ENCODE data around the gene HLA-DMA. TPM values are rescaled to one million over a fixed set of nuclear protein-coding genes. Genes with fewer than 3 reads are reported as not detected.
"Not testable (repeated sequence)": the region's sequence is repeated elsewhere in the genome, so short reads cannot be mapped to it uniquely, and the experiment has no call there.

The HLA-DMA gene
- polyA plus RNA-seq, 3 donors: 434 to 526 (median 515) TPM

DNA sequence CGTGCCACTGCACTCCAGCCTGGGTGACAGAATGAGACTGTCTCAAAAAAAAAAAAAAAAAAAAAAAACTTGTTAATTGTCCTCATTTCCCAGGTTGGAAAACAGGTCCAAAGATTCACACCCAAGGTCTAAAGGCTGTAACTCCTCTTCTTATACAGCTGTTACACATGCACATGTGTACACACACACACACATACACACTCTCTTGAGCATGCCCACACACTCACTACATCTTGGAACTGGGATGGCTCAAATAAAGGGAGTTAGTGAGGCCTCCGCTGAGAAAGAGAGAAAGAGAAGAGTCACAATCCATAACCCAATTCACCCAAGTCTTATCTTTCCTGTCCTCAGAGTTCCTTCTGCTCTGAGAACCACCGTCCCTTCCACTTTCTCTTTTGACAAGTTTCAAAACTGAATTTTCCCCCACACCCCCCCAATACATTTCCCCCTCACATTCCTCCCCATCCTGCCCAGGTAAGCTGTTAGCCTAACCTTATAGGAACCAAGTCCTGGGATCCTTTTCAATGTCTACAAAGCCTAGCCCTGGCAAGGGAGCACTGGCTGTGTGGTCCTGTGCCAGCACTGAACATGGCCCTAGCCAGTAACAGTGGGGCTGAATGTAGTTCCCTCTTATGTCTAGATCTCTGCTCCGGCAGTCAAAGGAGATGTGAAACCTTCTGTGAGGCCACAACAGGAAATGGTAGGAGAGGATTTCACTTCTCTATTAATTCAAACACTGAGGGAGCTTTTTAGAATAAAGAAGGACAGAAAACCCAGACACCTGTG lies 8.8 kb downstream of the HLA-DMA start:
- Histone ChIP-seq H3K27me3 (ENCODE audit: control insufficient read depth in 2 of 2, insufficient read depth in 2 of 2, low read length in 2 of 2) (no peaks in the 10 kb centered on the region), H3K9me3 (replicated peaks in 1 of 2; ENCODE audit: control insufficient read depth in 1 of 2, insufficient read depth in 1 of 2, low read length in 2 of 2) (no peaks in the 10 kb centered on the region), H3K4me2 (replicated peaks; ENCODE audit: extremely low read depth, low read length, poor library complexity, severe bottlenecking) (peak overlapping the region; percentile 81), H3K4me3 (replicated peaks in 1 of 3; ENCODE audit: low read depth in 2 of 3, low read length in 3 of 3) (peak overlapping the region; percentile 46 to 89 (median 78)), H4K20me1 (ENCODE audit: insufficient read depth, low read length) (no peaks in the 10 kb centered on the region), H3K27ac (ENCODE audit: low read depth in 1 of 2, low read length in 2 of 2) (peak overlapping the region; percentile 89 to 92), H3K79me2 (ENCODE audit: insufficient read depth, low read length) (peaks cover 67% of the 10 kb centered on the region), H3K4me1 (ENCODE audit: control insufficient read depth in 1 of 2, insufficient read depth in 2 of 2, low read length in 2 of 2) (peaks cover 86 to 95% of the 10 kb centered on the region in 2 donors), H3K9ac (ENCODE audit: insufficient read depth, low read length, poor library complexity, severe bottlenecking) (peak overlapping the region; percentile 50), H2AFZ (ENCODE audit: insufficient read depth, low read depth, low read length, poor library complexity, severe bottlenecking) (peak overlapping the region; percentile 51), H3K36me3 (replicated peaks in 1 of 2; ENCODE audit: control insufficient read depth in 1 of 2, insufficient read depth in 2 of 2, low read length in 2 of 2) (peaks cover 2 to 10% of the 10 kb centered on the region in 2 donors)
- Mint-ChIP-seq H3K27ac (peak overlapping the region; percentile 98 to 100 (median 99)), H3K27me3 (ENCODE audit: low read depth in 3 of 3) (peaks cover 0 to 2% (median 2%) of the 10 kb centered on the region in 3 donors), H3K9me3 (peaks cover 0 to 1% (median 0%) of the 10 kb centered on the region in 7 donors), H3K4me1 (peaks cover 86% of the 10 kb centered on the region), H3K36me3 (peaks cover 17 to 18% of the 10 kb centered on the region in 2 donors), H3K4me3 (peak overlapping the region; percentile 86 to 97)
- TF ChIP-seq CTCF (IDR thresholded peaks at IDR 0.05): no peak
- DNase-seq: peak; percentile 79 to 92 (median 90)
- intact Hi-C loops (cut with micrococcal nuclease): no loop called here
- WGBS (ENCODE audit: insufficient coverage): 0% methylated on average over 2 of the region's 4 CpGs

DNA sequence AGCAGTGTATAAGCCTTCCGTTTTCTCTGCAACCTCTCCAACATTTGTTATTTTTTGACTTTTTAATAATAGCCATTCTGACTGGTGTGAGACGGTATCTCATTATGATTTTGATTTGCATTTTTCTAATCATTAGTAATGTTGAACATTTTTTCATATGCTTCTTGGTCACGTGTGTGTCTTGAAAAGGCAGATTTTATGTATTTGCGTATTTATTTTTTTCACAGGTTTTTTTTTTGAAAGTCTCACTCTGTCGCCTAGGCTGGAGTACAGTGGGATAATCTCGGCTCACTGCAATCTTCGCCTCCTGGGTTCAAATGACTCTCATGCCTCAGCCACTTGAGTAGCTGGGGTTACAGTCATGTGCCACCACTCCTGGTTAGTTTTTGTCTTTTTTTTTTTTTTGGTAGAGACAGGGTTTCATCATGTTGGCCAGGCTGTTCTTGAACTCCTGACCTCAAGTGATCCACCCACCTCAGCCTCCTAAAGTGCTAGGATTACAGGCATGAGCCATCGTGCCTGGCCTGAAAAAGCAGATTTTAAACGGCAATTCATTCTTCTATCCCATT lies 10.3 kb downstream of the HLA-DMA start:
- DNase-seq; H3K9me3 Mint-ChIP-seq; H2AFZ ChIP-seq (ENCODE audit: insufficient read depth, low read depth, low read length, poor library complexity, severe bottlenecking); H4K20me1 ChIP-seq (ENCODE audit: insufficient read depth, low read length); H3K27me3 ChIP-seq (ENCODE audit: control insufficient read depth in 2 of 2, insufficient read depth in 2 of 2, low read length in 2 of 2); H3K27me3 Mint-ChIP-seq (ENCODE audit: low read depth in 3 of 3); H3K9ac ChIP-seq (ENCODE audit: insufficient read depth, low read length, poor library complexity, severe bottlenecking); intact Hi-C loops (cut with micrococcal nuclease); H3K9me3 ChIP-seq (replicated peaks in 1 of 2; ENCODE audit: control insufficient read depth in 1 of 2, insufficient read depth in 1 of 2, low read length in 2 of 2): not testable (repeated sequence)
- peaks cover 16 to 18% of the 10 kb centered on the region in 2 donors for H3K36me3 Mint-ChIP-seq
- peaks cover 84% of the 10 kb centered on the region for H3K4me1 Mint-ChIP-seq
- H3K27ac ChIP-seq (ENCODE audit: low read depth in 1 of 2, low read length in 2 of 2): peak overlapping the region; percentile 89 to 92
- peaks cover 86 to 95% of the 10 kb centered on the region in 2 donors for H3K4me1 ChIP-seq (ENCODE audit: control insufficient read depth in 1 of 2, insufficient read depth in 2 of 2, low read length in 2 of 2)
- peak overlapping the region; percentile 81 for H3K4me2 ChIP-seq (replicated peaks; ENCODE audit: extremely low read depth, low read length, poor library complexity, severe bottlenecking)
- H3K36me3 ChIP-seq (replicated peaks in 1 of 2; ENCODE audit: control insufficient read depth in 1 of 2, insufficient read depth in 2 of 2, low read length in 2 of 2): peaks cover 8 to 11% of the 10 kb centered on the region in 2 donors
- peak overlapping the region in 1 of 3 experiments; percentile 78 for H3K4me3 ChIP-seq (replicated peaks in 1 of 3; ENCODE audit: low read depth in 2 of 3, low read length in 3 of 3)
- 40% methylated on average over 1 of the region's 9 CpGs for WGBS (ENCODE audit: insufficient coverage)
- peaks cover 67% of the 10 kb centered on the region for H3K79me2 ChIP-seq (ENCODE audit: insufficient read depth, low read length)
- peak overlapping the region; percentile 86 to 97 for H3K4me3 Mint-ChIP-seq
- H3K27ac Mint-ChIP-seq: peak overlapping the region; percentile 98 to 100 (median 99)

Data from CD14-positive monocyte (primary cell).